HG03520 (cell line): ENCODE data around the gene PPIP5K2.
"Not testable (repeated sequence)": the region's sequence is repeated elsewhere in the genome, so short reads cannot be mapped to it uniquely, and the experiment has no call there.

Experiments used
- ATAC-seq: cut with Tn5 transposase; IDR thresholded peaks from one replicate; pipeline ENCODE4 v1.9.1; 2021; ENCODE audit warnings: mild to moderate bottlenecking, moderate library complexity; ENCODE audit not compliant: unreplicated experiment

Gene PPIP5K2

GRCh38 chr5:103120607-103121200 is 603 bp downstream of the PPIP5K2 start:
- ATAC-seq = no peak

- ATAC-seq = no peak
Observed at GRCh38 chr5:103122242-103122641, 2.1 kb downstream of the PPIP5K2 start.

- ATAC-seq = no peak
Observed at GRCh38 chr5:103126557-103126956, 6.5 kb downstream of the PPIP5K2 start.

- no peak for ATAC-seq
Observed at GRCh38 chr5:103127292-103127817, 7.3 kb downstream of the PPIP5K2 start.

- no peak for ATAC-seq
Observed at GRCh38 chr5:103128202-103128601, 8.1 kb downstream of the PPIP5K2 start.

GRCh38 chr5:103132684-103133083 is 12.6 kb downstream of the PPIP5K2 start:
- ATAC-seq = no peak

- ATAC-seq = no peak
Observed at GRCh38 chr5:103133231-103133630, 13.1 kb downstream of the PPIP5K2 start.

GRCh38 chr5:103135461-103135860 is 15.4 kb downstream of the PPIP5K2 start:
- no peak for ATAC-seq

GRCh38 chr5:103138202-103138690 is 18.1 kb downstream of the PPIP5K2 start:
- no peak for ATAC-seq

- peak; percentile 96 for ATAC-seq
Observed at GRCh38 chr5:103139264-103139865, 19.3 kb downstream of the PPIP5K2 start.

- ATAC-seq = not testable (repeated sequence)
Observed at GRCh38 chr5:103142132-103142531, 22.0 kb downstream of the PPIP5K2 start.

- ATAC-seq = no peak
Observed at GRCh38 chr5:103145196-103145595, 25.1 kb downstream of the PPIP5K2 start.

GRCh38 chr5:103148213-103148612 is 28.1 kb downstream of the PPIP5K2 start:
- ATAC-seq = no peak

- no peak for ATAC-seq
Observed at GRCh38 chr5:103151156-103151555, 31.1 kb downstream of the PPIP5K2 start.

GRCh38 chr5:103166706-103167105 is 46.6 kb downstream of the PPIP5K2 start:
- no peak for ATAC-seq

GRCh38 chr5:103174147-103174546 is 54.0 kb downstream of the PPIP5K2 start:
- no peak for ATAC-seq

GRCh38 chr5:103177543-103177942 is 57.4 kb downstream of the PPIP5K2 start:
- ATAC-seq = no peak

- no peak for ATAC-seq
Observed at GRCh38 chr5:103178167-103178566, 58.1 kb downstream of the PPIP5K2 start.

GRCh38 chr5:103186152-103186551 is 66.1 kb downstream of the PPIP5K2 start:
- ATAC-seq = no peak

GRCh38 chr5:103188436-103188835 is 68.3 kb downstream of the PPIP5K2 start:
- ATAC-seq = no peak

- ATAC-seq = no peak
Observed at GRCh38 chr5:103203226-103203625, 83.1 kb downstream of the PPIP5K2 start.

- ATAC-seq = not testable (repeated sequence)
Observed at GRCh38 chr5:103204990-103205389, 84.9 kb downstream of the PPIP5K2 start.
